GM18867 (cell line): Measurements from ENCODE around the gene GSPT1.
"Not testable (repeated sequence)": the region's sequence is repeated elsewhere in the genome, so short reads cannot be mapped to it uniquely, and the experiment has no call there.

Source experiments
- ATAC-seq: cut with Tn5 transposase; IDR thresholded peaks from one replicate; pipeline ENCODE4 v1.9.1; 2021; ENCODE audit warnings: mild to moderate bottlenecking, moderate library complexity; ENCODE audit not compliant: unreplicated experiment

GSPT1 gene

GRCh38 chr16:11915644-11916523, at the start of gene GSPT1:
Gene GSPT1, minus strand, starts transcription at chr16:11915956. Its CDS starts 236 bp downstream, at chr16:11915720.
- peak; percentile 86 for ATAC-seq

- ATAC-seq, result peak; percentile 73
Observed at GRCh38 chr16:11964761-11965551, 49.2 kb upstream of the GSPT1 start, which contains the start of gene TNFRSF17. Gene TNFRSF17, plus strand, starts transcription at chr16:11965210. Its CDS starts 115 bp downstream, at chr16:11965325.

- ATAC-seq, result no peak
Observed at GRCh38 chr16:11963706-11964105, 48.0 kb upstream of the GSPT1 start.

GRCh38 chr16:11962978-11963377, 47.2 kb upstream of the GSPT1 start:
- not testable (repeated sequence) for ATAC-seq

- ATAC-seq, result not testable (repeated sequence)
Observed at GRCh38 chr16:11962457-11962856, 46.7 kb upstream of the GSPT1 start.

- ATAC-seq, result no peak
Observed at GRCh38 chr16:11957591-11958395, 42.0 kb upstream of the GSPT1 start.

GRCh38 chr16:11956558-11956957, 40.8 kb upstream of the GSPT1 start:
- no peak for ATAC-seq

GRCh38 chr16:11955713-11956123, 40.0 kb upstream of the GSPT1 start:
- no peak for ATAC-seq

- ATAC-seq, result not testable (repeated sequence)
Observed at GRCh38 chr16:11953576-11953975, 37.8 kb upstream of the GSPT1 start.

GRCh38 chr16:11950388-11950787, 34.6 kb upstream of the GSPT1 start:
- ATAC-seq, result no peak

GRCh38 chr16:11949527-11949926, 33.8 kb upstream of the GSPT1 start:
- ATAC-seq, result no peak

- ATAC-seq, result no peak
Observed at GRCh38 chr16:11948819-11949218, 33.1 kb upstream of the GSPT1 start.

GRCh38 chr16:11946433-11946832, 30.7 kb upstream of the GSPT1 start:
- no peak for ATAC-seq

- ATAC-seq, result not testable (repeated sequence)
Observed at GRCh38 chr16:11941945-11942344, 26.2 kb upstream of the GSPT1 start, which contains the start of gene NPIPB2. Gene NPIPB2, minus strand, starts transcription at chr16:11942045. Its CDS starts 0 bp downstream, at chr16:11942045.

GRCh38 chr16:11927350-11927749, 11.6 kb upstream of the GSPT1 start:
- not testable (repeated sequence) for ATAC-seq

GRCh38 chr16:11924046-11924445, 8.3 kb upstream of the GSPT1 start:
- not testable (repeated sequence) for ATAC-seq

GRCh38 chr16:11916524-11917285, 949 bp upstream of the GSPT1 start:
- no peak for ATAC-seq

- peak; percentile 29 for ATAC-seq
Observed at GRCh38 chr16:11915114-11915643, 577 bp downstream of the GSPT1 start.

- no peak for ATAC-seq
Observed at GRCh38 chr16:11914210-11915113, 1.3 kb downstream of the GSPT1 start.
